Measurements from ENCODE around the gene ODAD3. TPM values are rescaled to one million over a fixed set of nuclear protein-coding genes. Genes with fewer than 3 reads are reported as not detected.
A peak's percentile ranks its signal among the peaks of the same experiment; 100 is the strongest.

ODAD3 gene
- total and polyA plus RNA-seq, 2 of the 13 experiments (the other 11 are each of a cell fraction or from before 2014, with no cell fraction given), result 0.04 to 0.08 TPM

DNA sequence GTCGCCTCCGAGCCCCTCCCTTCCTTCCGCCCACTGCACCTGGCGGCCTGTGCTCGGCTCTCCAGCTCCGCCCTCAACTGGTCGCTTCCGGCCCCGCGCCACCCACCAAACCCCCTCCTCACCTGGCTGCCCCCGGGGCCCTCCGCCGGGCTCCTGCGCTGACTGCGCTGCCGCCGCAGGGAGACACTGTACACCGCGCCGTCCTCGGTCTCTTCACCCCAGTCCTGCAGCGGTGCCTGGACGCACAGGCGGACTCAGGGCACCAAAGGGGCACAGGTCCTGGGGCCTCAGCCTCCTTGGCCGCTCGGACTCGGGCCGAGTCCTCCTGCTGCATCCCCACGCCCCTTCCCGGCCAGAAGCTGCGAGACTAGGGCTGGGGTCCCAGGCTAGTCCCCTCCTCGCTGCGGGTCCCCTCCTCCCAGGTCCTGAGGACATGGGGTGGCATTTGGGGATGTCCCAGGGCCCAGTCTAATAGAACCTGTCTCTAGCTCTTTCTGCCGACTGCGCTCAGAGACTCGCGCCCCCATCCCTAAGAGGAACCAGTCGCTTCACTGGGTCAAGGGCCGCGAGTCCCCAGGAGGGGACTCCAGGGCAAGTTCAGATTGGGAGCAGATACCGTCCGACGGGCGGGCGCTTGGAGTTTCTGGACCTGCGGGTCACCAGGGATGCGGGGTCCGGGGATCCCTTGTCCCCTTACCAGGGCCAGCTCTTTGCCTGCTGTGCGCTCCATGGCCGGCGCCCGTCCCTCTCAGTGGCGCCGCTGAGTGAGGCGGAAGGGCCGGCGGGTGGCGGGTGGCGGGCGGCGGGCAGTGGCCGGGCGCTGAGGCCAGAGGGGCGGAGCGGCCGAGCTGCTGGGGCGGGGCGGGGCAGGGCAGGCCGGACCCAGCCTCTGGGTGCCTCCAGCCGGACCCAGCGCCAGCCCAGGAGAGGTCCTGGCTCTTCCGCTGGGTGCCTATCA is 16.1 kb downstream of the ODAD3 start, which contains the start of gene RGL3 (continued):
- TF ChIP-seq, protein P1, sequence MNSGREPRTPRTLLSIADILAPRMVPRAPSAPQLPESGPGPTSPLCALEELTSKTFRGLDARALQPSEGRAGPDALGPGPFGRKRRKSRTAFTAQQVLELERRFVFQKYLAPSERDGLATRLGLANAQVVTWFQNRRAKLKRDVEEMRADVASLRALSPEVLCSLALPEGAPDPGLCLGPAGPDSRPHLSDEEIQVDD (CRISPR knock-in tag; IDR thresholded peaks at IDR 0.05; ENCODE audit: borderline replicate concordance), result 0 out of 2 replicates have a peak, but pooled peaks have one; percentile 68
- TF ChIP-seq ZNF589 (CRISPR knock-in tag; conservative IDR thresholded peaks at IDR 0.05), result no peak
- no peak for TF ChIP-seq ISL2 (CRISPR knock-in tag; IDR thresholded peaks at IDR 0.05)
- no peak for TF ChIP-seq NR2F6 (IDR thresholded peaks at IDR 0.05)
- 0 out of 2 replicates have a peak, but pooled peaks have one; percentile 28 for TF ChIP-seq NR2F6 (CRISPR knock-in tag; IDR thresholded peaks at IDR 0.05)
- no peak for TF ChIP-seq ZNF136 (CRISPR knock-in tag; IDR thresholded peaks at IDR 0.05; ENCODE audit: low read depth)
- TF ChIP-seq PHF8 (CRISPR knock-in tag; IDR thresholded peaks at IDR 0.05), result peak; percentile 38
- TF ChIP-seq ATF7 (IDR thresholded peaks at IDR 0.05), result no peak
- TF ChIP-seq ATF7 (CRISPR knock-in tag; IDR thresholded peaks at IDR 0.05), result no peak
- no peak for TF ChIP-seq ZBTB26 (CRISPR knock-in tag; IDR thresholded peaks at IDR 0.05; ENCODE audit: borderline replicate concordance)
- TF ChIP-seq JARID2 (CRISPR knock-in tag; IDR thresholded peaks at IDR 0.05; ENCODE audit: insufficient replicate concordance), result peak; percentile 32
- TF ChIP-seq NONO (IDR thresholded peaks at IDR 0.05), result no peak
- TF ChIP-seq NONO (CRISPR knock-in tag; conservative IDR thresholded peaks at IDR 0.05), result no peak
- TF ChIP-seq CCDC6 (CRISPR knock-in tag; IDR thresholded peaks at IDR 0.05), result no peak
- 0 out of 2 replicates have a peak, but pooled peaks have one; percentile 3 for TF ChIP-seq BCL6 (CRISPR knock-in tag; IDR thresholded peaks at IDR 0.05)
- peak; percentile 52; the same call in 1 of the 2 replicates for TF ChIP-seq ZNF121 (CRISPR knock-in tag; IDR thresholded peaks at IDR 0.05)
- TF ChIP-seq GABPA (IDR thresholded peaks at IDR 0.05; ENCODE audit: low read depth, low read length), result peak; percentile 27
- peak; percentile 51; the same call in 1 of the 2 replicates for TF ChIP-seq GABPA (CRISPR knock-in tag; IDR thresholded peaks at IDR 0.05; ENCODE audit: low read depth)
- TF ChIP-seq ZNF225 (CRISPR knock-in tag; IDR thresholded peaks at IDR 0.05), result peak; percentile 88; the same call in 1 of the 2 replicates
- no peak for TF ChIP-seq MIER2 (CRISPR knock-in tag; IDR thresholded peaks at IDR 0.05)
- peak; percentile 44; the same call in 1 of the 2 replicates for TF ChIP-seq TAF1 (CRISPR knock-in tag; IDR thresholded peaks at IDR 0.05)
- TF ChIP-seq NFIC (IDR thresholded peaks at IDR 0.05; ENCODE audit: low read length), result no peak
- peak; percentile 44; the same call in 1 of the 2 replicates for TF ChIP-seq ZNF274 (CRISPR knock-in tag; IDR thresholded peaks at IDR 0.05)
- TF ChIP-seq, protein P2, sequence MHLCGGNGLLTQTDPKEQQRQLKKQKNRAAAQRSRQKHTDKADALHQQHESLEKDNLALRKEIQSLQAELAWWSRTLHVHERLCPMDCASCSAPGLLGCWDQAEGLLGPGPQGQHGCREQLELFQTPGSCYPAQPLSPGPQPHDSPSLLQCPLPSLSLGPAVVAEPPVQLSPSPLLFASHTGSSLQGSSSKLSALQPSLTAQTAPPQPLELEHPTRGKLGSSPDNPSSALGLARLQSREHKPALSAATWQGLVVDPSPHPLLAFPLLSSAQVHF (CRISPR knock-in tag; IDR thresholded peaks at IDR 0.05), result no peak
- TF ChIP-seq TSC22D2 (CRISPR knock-in tag; IDR thresholded peaks at IDR 0.05; ENCODE audit: borderline replicate concordance), result no peak
- TF ChIP-seq ZSCAN21 (CRISPR knock-in tag; IDR thresholded peaks at IDR 0.05; ENCODE audit: borderline replicate concordance), result peak; percentile 30; the same call in 1 of the 2 replicates
- TF ChIP-seq THAP11 (CRISPR knock-in tag; IDR thresholded peaks at IDR 0.05), result no peak; the same call in 1 of the 2 replicates
- TF ChIP-seq CTCF (CRISPR knock-in tag; IDR thresholded peaks at IDR 0.05), result peak; percentile 35
